Esophagus muscularis mucosa (tissue), 4 donors: ENCODE data around the gene GGT7. TPM values are rescaled to one million over a fixed set of nuclear protein-coding genes. Genes with fewer than 3 reads are reported as not detected.

Experiments used
- DNase-seq: peaks from one replicate; pipeline ENCODE4 v3.0.0-alpha.2; 2017; ENCODE audit errors: extremely low spot score
- H3K27ac ChIP-seq, 4 donors: fragments of 200-600 bp; sonication (generic); replicated peaks in 1 of 4; 1 replicate in 3 of 4; 2 replicates in 1 of 4; pipeline ENCODE4 v1.5.1; 2016 to 2019; ENCODE audit warnings: mild to moderate bottlenecking in 1 of 4
- H3K27me3 ChIP-seq, 4 donors: fragments of 200-600 bp; sonication (generic); one replicate each; pipeline versions ENCODE4 v1.5.1 to v1.6.0; 2016 to 2019
- H3K36me3 ChIP-seq, 4 donors: fragments of 200-600 bp; sonication (generic); one replicate each; pipeline ENCODE4 v1.5.1; 2016 to 2019
- H3K4me1 ChIP-seq, 4 donors: fragments of 200-600 bp; sonication (generic); one replicate each; pipeline ENCODE4 v1.5.1; 2016 to 2019
- H3K4me3 ChIP-seq, 4 donors: fragments of 200-600 bp; sonication (generic); 1 replicate in 2 of 4; 2 replicates in 2 of 4; pipeline ENCODE4 v1.5.1; 2016 to 2019; ENCODE audit warnings: mild to moderate bottlenecking in 4 of 4, moderate library complexity in 1 of 4
- H3K9me3 ChIP-seq, 4 donors: fragments of 200-600 bp; sonication (generic); 1 replicate in 3 of 4; 2 replicates in 1 of 4; pipeline ENCODE4 v1.5.1; 2016 to 2019
- EP300 ChIP-seq: sonication (generic); formaldehyde crosslinking; IDR thresholded peaks from one replicate; pipeline ENCODE4 v1.6.1; 2017; ENCODE audit warnings: antibody characterized with exemption
- POLR2A ChIP-seq: fragments of 450-650 bp; IDR thresholded peaks from one replicate; pipeline ENCODE4 v1.6.1; 2017; ENCODE audit warnings: antibody characterized with exemption, moderate library complexity, mild to moderate bottlenecking, low read depth
- POLR2AphosphoS5 ChIP-seq, 2 donors: sonication (generic); formaldehyde crosslinking; IDR thresholded peaks; one replicate each; pipeline ENCODE4 v1.6.1; 2017; ENCODE audit warnings: antibody characterized with exemption in 2 of 2
- WGBS: methylation state at CpG from one replicate; pipeline ENCODE4 v1.1.5; 2018; 5-methylcytosine and 5-hydroxymethylcytosine counted together
- intact Hi-C: fragments of 100-400 bp; cut with DNase I; formaldehyde crosslinking; loops from one replicate; pipeline ENCODE4 v1.15.1; 2023
- total RNA-seq, 4 donors: library from RNA; depleted of rRNA; stranded (reverse); fragments of >200 nt; gene quantifications; one replicate each; pipeline versions ENCODE4 v1.1.0 to v1.2.1, GENCODE V29; 2016
- TF ChIP-seq, protein P1 (sequence below), 3 experiments: fragments of 200-600 bp in 2 of 3; fragments of 450-650 bp in 1 of 3; sonication (generic) in 2 of 3; IDR thresholded peaks; one replicate each; pipeline ENCODE4 v1.5.1; 2017 to 2019; ENCODE audit warnings: antibody characterized with exemption in 3 of 3, mild to moderate bottlenecking in 2 of 3, moderate library complexity in 1 of 3

Gene GGT7
- total RNA-seq, 4 donors from 2014 or later = 7.6 to 11.9 (median 9.4) TPM

DNA sequence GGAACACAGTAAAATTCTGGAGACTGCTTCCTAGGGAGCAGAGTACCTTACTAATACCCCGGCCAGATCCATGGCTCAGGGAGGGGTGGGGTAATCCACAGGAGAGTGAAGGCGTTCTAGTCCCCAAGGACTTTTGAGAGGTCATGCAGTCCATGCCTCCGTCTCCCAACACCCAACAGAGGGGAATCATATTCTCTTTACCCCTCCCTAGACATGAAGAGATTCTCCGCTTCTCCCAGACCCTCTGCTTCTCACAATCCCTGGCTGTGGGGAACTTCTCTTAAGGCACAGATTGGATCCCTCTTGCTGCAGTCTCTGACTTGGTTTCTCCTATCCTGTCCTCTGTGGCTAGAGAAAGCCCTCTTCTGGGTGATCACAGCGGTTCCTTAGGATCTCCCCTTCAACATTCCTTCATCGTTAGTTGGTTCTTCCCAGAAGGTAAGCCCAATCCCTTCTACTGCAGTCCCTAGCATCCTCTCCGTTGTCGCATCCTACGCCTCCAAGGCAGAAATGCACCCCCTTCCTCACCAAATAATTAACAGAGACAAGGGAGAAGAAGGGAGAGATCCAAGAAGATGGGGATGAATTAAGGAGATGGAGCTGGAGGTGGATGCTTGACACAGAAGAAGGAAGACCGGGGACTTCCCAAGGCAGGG lies 562 bp downstream of the GGT7 start:
- peaks cover 24 to 56% (median 45%) of the 10 kb centered on the region in 4 donors for H3K4me1 ChIP-seq
- intact Hi-C loops = loop anchor here (5.0 kb wide), 2 partner anchors 40 to 220 kb away; partner anchors contain the start of gene TRPC4AP
- H3K27ac ChIP-seq = peak overlapping the region; percentile 80 to 87 (median 82)
- H3K36me3 ChIP-seq = no peaks in the 10 kb centered on the region
- peak overlapping the region; percentile 72 to 88 (median 80) for H3K4me3 ChIP-seq
- 52% methylated on average over 10 of the region's 10 CpGs for WGBS
- H3K9me3 ChIP-seq = no peaks in the 10 kb centered on the region
- H3K27me3 ChIP-seq = no peaks in the 10 kb centered on the region
- no peak for TF ChIP-seq POLR2A
- no peak for TF ChIP-seq POLR2AphosphoS5 (IDR thresholded peaks at IDR 0.05)
- peak; percentile 1 for TF ChIP-seq EP300
- no peak for DNase-seq

DNA sequence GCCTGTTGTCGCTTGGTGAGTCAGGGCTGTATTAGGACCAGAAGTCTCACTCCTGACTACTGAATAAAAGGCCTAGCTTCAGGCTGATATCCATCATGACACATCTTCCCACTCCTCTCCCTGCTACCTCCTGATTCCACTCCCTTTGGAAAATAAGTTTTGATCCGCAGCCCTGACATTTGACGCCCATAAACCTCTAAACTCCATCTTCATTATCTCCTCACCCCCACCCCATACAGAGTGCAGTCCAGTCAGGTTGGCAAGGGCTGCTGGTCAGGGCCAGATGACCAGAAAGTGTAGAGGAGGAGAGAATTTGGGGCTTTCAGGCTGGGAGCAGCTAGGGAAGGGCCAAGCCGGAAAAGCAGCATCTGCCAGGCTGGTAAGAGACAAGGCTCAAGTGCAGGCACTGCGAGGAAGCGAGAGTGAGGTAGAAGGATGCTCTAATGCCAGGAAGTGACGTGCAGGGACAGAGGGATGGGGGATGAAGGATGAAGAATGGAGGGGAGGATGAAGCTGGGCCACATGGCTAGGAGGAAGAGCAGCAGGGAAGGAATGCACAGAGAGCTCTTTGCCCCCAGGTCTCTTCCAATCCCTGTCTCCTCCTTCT lies 1.2 kb downstream of the GGT7 start:
- TF ChIP-seq POLR2A = no peak
- TF ChIP-seq POLR2AphosphoS5 (IDR thresholded peaks at IDR 0.05) = no peak
- TF ChIP-seq EP300 = no peak
- TF ChIP-seq, protein P1, sequence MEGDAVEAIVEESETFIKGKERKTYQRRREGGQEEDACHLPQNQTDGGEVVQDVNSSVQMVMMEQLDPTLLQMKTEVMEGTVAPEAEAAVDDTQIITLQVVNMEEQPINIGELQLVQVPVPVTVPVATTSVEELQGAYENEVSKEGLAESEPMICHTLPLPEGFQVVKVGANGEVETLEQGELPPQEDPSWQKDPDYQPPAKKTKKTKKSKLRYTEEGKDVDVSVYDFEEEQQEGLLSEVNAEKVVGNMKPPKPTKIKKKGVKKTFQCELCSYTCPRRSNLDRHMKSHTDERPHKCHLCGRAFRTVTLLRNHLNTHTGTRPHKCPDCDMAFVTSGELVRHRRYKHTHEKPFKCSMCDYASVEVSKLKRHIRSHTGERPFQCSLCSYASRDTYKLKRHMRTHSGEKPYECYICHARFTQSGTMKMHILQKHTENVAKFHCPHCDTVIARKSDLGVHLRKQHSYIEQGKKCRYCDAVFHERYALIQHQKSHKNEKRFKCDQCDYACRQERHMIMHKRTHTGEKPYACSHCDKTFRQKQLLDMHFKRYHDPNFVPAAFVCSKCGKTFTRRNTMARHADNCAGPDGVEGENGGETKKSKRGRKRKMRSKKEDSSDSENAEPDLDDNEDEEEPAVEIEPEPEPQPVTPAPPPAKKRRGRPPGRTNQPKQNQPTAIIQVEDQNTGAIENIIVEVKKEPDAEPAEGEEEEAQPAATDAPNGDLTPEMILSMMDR (IDR thresholded peaks at IDR 0.05) = no peak
- Histone ChIP-seq H3K36me3 (no peaks in the 10 kb centered on the region), H3K9me3 (no peaks in the 10 kb centered on the region), H3K27me3 (no peaks in the 10 kb centered on the region), H3K4me3 (peak overlapping the region; percentile 72 to 88 (median 80)), H3K4me1 (peaks cover 24 to 53% (median 45%) of the 10 kb centered on the region in 4 donors), H3K27ac (peak overlapping the region in 3 of 4 donors; percentile 80 to 87 (median 82))
- WGBS = 98% methylated on average over 7 of the region's 7 CpGs
- intact Hi-C loops = loop anchor here (5.0 kb wide), 2 partner anchors 39 to 221 kb away; partner anchors contain the start of gene TRPC4AP
- DNase-seq = no peak

DNA sequence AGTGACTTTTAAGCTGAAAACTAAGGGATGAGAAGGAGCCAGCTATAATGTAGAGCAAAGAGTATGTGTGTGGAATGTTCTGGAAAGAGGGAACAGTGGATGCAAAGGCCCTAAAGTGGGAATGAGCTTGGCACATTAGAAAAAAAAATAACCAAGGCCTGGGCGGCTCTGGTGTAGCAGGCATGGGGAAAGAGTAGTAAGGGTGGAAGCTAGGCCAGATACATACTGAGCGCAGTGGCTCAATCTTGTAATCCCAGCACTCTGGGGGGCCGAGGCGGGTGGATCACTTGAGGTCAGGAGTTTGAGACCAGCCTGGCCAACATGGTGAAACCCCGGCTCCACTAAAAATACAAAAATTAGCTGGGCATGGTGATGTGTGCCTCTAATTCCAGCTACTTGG lies 8.4 kb downstream of the GGT7 start:
- no peak for TF ChIP-seq POLR2A
- TF ChIP-seq, protein P1 (IDR thresholded peaks at IDR 0.05) = no peak
- TF ChIP-seq EP300 = no peak
- TF ChIP-seq POLR2AphosphoS5 (IDR thresholded peaks at IDR 0.05) = no peak
- peaks cover 8 to 46% (median 22%) of the 10 kb centered on the region in 4 donors for H3K36me3 ChIP-seq
- H3K27ac ChIP-seq = no peak overlapping the region
- H3K9me3 ChIP-seq = no peaks in the 10 kb centered on the region
- no peaks in the 10 kb centered on the region for H3K27me3 ChIP-seq
- peak; percentile 53 for DNase-seq
- intact Hi-C loops = no loop called here
- H3K4me1 ChIP-seq = peaks cover 4 to 17% (median 6%) of the 10 kb centered on the region in 4 donors
- 99% methylated on average over 5 of the region's 5 CpGs for WGBS
- H3K4me3 ChIP-seq = no peak overlapping the region

DNA sequence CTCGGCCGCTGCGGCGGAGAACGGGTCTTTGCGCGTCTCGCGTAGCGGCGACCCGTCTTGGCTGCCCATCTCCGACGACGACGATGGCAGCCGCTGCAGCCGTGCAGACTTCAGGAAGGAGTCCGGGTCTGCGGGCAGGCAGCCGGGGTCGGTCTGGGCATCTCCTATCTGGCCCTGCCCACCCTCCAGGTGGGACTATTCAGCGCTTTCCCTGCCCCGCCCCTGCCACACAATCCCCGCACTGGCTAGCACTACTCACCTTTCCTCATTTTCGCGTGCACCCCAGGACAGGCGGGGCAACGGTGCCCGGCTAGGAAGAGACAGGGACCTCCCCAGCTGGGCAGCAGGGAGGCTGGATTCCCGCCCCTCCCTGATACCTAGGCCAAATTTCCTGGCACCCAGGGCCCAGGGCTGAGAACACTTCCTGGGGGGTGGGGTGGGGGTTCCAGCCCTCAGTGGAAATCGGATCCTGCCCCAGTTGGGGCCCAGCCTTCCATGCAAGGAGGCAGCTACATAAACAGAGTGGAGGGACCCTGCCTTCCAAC lies 9.2 kb downstream of the GGT7 start:
- DNase-seq = peak; percentile 29
- H3K27me3 ChIP-seq = no peaks in the 10 kb centered on the region
- TF ChIP-seq EP300 (no peak), POLR2A (no peak), POLR2AphosphoS5 (IDR thresholded peaks at IDR 0.05) (no peak)
- TF ChIP-seq, protein P1 (IDR thresholded peaks at IDR 0.05) = no peak
- peaks cover 8 to 53% (median 25%) of the 10 kb centered on the region in 4 donors for H3K36me3 ChIP-seq
- intact Hi-C loops = no loop called here
- H3K9me3 ChIP-seq = no peaks in the 10 kb centered on the region
- WGBS = 70% methylated on average over 17 of the region's 32 CpGs
- no peak overlapping the region for H3K27ac ChIP-seq
- H3K4me3 ChIP-seq = no peak overlapping the region
- H3K4me1 ChIP-seq = peaks cover 4 to 17% (median 6%) of the 10 kb centered on the region in 4 donors

DNA sequence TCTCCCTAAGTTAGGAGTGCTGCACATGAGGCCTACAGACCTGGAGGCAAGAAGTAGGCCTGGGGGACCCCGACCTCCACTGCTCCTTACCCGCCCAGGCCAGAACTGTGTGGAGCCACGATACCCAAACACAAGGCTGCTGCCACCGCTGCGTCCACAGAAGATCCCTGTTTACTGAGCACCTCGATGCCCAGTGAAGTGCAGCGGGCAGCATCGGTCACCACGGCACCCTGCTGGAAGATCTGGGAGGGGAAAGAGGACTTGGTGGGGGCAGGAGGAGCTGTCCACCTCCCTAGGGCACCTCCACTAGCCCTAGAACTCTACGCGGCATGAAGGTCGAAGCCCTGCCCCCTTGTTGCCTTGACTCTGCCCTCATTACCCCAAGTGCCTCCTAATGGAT lies 9.9 kb downstream of the GGT7 start:
- peak; percentile 64 for DNase-seq
- H3K27ac ChIP-seq = no peak overlapping the region
- H3K27me3 ChIP-seq = no peaks in the 10 kb centered on the region
- H3K4me3 ChIP-seq = no peak overlapping the region
- intact Hi-C loops = no loop called here
- WGBS = 93% methylated on average over 12 of the region's 12 CpGs
- no peaks in the 10 kb centered on the region for H3K9me3 ChIP-seq
- peaks cover 8 to 60% (median 29%) of the 10 kb centered on the region in 4 donors for H3K36me3 ChIP-seq
- peaks cover 4 to 17% (median 6%) of the 10 kb centered on the region in 4 donors for H3K4me1 ChIP-seq
- TF ChIP-seq, protein P1 (IDR thresholded peaks at IDR 0.05) = no peak
- TF ChIP-seq POLR2A = no peak
- TF ChIP-seq POLR2AphosphoS5 (IDR thresholded peaks at IDR 0.05) = no peak
- no peak for TF ChIP-seq EP300
